Measurements from ENCODE around the gene RYR1. TPM values are rescaled to one million over a fixed set of nuclear protein-coding genes. Genes with fewer than 3 reads are reported as not detected.

Gene RYR1
- total and polyA plus RNA-seq, 2 of the 13 experiments (the other 11 are each of a cell fraction or from before 2014, with no cell fraction given), result 0.03 TPM; not detected in 1

GRCh38 chr19:38402967-38403674 is 30.4 kb upstream of the RYR1 start, which contains the start of gene FAM98C (continued):
- TF ChIP-seq ZBTB40 (IDR thresholded peaks at IDR 0.05) (no peak), ZBTB40 (CRISPR knock-in tag; IDR thresholded peaks at IDR 0.05) (peak; percentile 46), MZF1 (CRISPR knock-in tag; IDR thresholded peaks at IDR 0.05; ENCODE audit: borderline replicate concordance) (no peak), BCL6 (CRISPR knock-in tag; IDR thresholded peaks at IDR 0.05) (0 out of 2 replicates have a peak, but pooled peaks have one; percentile 17), NR2F2 (IDR thresholded peaks at IDR 0.05; ENCODE audit: borderline replicate concordance, low read depth) (no peak), POGK (CRISPR knock-in tag; conservative IDR thresholded peaks at IDR 0.05) (peak; percentile 87; the same call in 1 of the 2 replicates), ZNF703 (CRISPR knock-in tag; IDR thresholded peaks at IDR 0.05; ENCODE audit: borderline replicate concordance) (no peak), ZBTB3 (CRISPR knock-in tag; IDR thresholded peaks at IDR 0.05; ENCODE audit: borderline replicate concordance, low read depth) (0 out of 2 replicates have a peak, but pooled peaks have one; percentile 45), CENPT (CRISPR knock-in tag; IDR thresholded peaks at IDR 0.05; ENCODE audit: low read depth) (no peak), TGIF2 (CRISPR knock-in tag; IDR thresholded peaks at IDR 0.05) (0 out of 2 replicates have a peak, but pooled peaks have one; percentile 35), PITX1 (CRISPR knock-in tag; IDR thresholded peaks at IDR 0.05) (no peak), ZNF782 (CRISPR knock-in tag; IDR thresholded peaks at IDR 0.05; ENCODE audit: borderline replicate concordance) (no peak), ZC3H13 (CRISPR knock-in tag; IDR thresholded peaks at IDR 0.05) (0 out of 2 replicates have a peak, but pooled peaks have one; percentile 18), CTCF (CRISPR knock-in tag; IDR thresholded peaks at IDR 0.05) (peak; percentile 97), SSRP1 (CRISPR knock-in tag; IDR thresholded peaks at IDR 0.05) (no peak)
